Stimulated activated CD8-positive, alpha-beta memory T cell treated with anti-CD3 and anti-CD28 coated beads, Interleukin-15, amount 100 ng/mL, for 24 hours (primary cell): ENCODE measurements around the gene CDC45.
"Not testable (repeated sequence)": the region's sequence is repeated elsewhere in the genome, so short reads cannot be mapped to it uniquely, and the experiment has no call there.

Source experiments
- DNase-seq: peaks from one replicate; pipeline ENCODE4 v3.0.0-alpha.2; 2020; ENCODE audit warnings: low read depth

Gene CDC45

GRCh38 chr22:19530751-19531150 is 51.0 kb downstream of the CDC45 start:
- no peak for DNase-seq

- DNase-seq, result not testable (repeated sequence)
Measured at GRCh38 chr22:19531327-19531726, 51.6 kb downstream of the CDC45 start.

- no peak for DNase-seq
Measured at GRCh38 chr22:19533049-19533626, 53.4 kb downstream of the CDC45 start.

- no peak for DNase-seq
Measured at GRCh38 chr22:19533857-19534256, 54.1 kb downstream of the CDC45 start.

GRCh38 chr22:19535001-19535400 is 55.3 kb downstream of the CDC45 start:
- no peak for DNase-seq

GRCh38 chr22:19536564-19536963 is 56.8 kb downstream of the CDC45 start:
- DNase-seq, result no peak

GRCh38 chr22:19537941-19538488 is 58.3 kb downstream of the CDC45 start:
- no peak for DNase-seq

GRCh38 chr22:19540394-19540793 is 60.7 kb downstream of the CDC45 start:
- DNase-seq, result no peak

GRCh38 chr22:19543970-19544708 is 64.4 kb downstream of the CDC45 start:
- no peak for DNase-seq

GRCh38 chr22:19545935-19546207 is 66.2 kb downstream of the CDC45 start:
- DNase-seq, result no peak

GRCh38 chr22:19546680-19547079 is 67.0 kb downstream of the CDC45 start:
- no peak for DNase-seq

- no peak for DNase-seq
Measured at GRCh38 chr22:19547620-19548019, 67.9 kb downstream of the CDC45 start.

- not testable (repeated sequence) for DNase-seq
Measured at GRCh38 chr22:19548427-19548826, 68.7 kb downstream of the CDC45 start.

GRCh38 chr22:19548964-19549363 is 69.2 kb downstream of the CDC45 start:
- DNase-seq, result no peak

GRCh38 chr22:19549428-19549827 is 69.7 kb downstream of the CDC45 start:
- no peak for DNase-seq

- no peak for DNase-seq
Measured at GRCh38 chr22:19550382-19550781, 70.7 kb downstream of the CDC45 start.

- no peak for DNase-seq
Measured at GRCh38 chr22:19553201-19553600, 73.5 kb downstream of the CDC45 start.

GRCh38 chr22:19554834-19555404 is 75.2 kb downstream of the CDC45 start:
- DNase-seq, result no peak

- no peak for DNase-seq
Measured at GRCh38 chr22:19555651-19556050, 75.9 kb downstream of the CDC45 start.

GRCh38 chr22:19556963-19557545 is 77.3 kb downstream of the CDC45 start:
- DNase-seq, result no peak

GRCh38 chr22:19559324-19559811 is 79.6 kb downstream of the CDC45 start:
- no peak for DNase-seq

- DNase-seq, result no peak
Measured at GRCh38 chr22:19559956-19560355, 80.2 kb downstream of the CDC45 start.
